ENCODE results near the gene C10orf62.

GRCh38 chr10:97573672-97574071 is 15.8 kb upstream of the C10orf62 start:
- no peak for TF ChIP-seq POLR2A (IDR thresholded peaks at IDR 0.05)
- TF ChIP-seq CTCF (IDR thresholded peaks at IDR 0.05): no peak

All from body of pancreas (tissue), 4 donors.